Endothelial cell of umbilical vein (primary cell): ENCODE results near the gene HDAC11. TPM values are rescaled to one million over a fixed set of nuclear protein-coding genes. Genes with fewer than 3 reads are reported as not detected.

ENCODE experiments used
- BruUV-seq: library from RNA; stranded (reverse); fragments of 400-500 nt; replicated peaks from 2 replicates; lab custom pipeline; 2021; lab: Mats Ljungman, UMichigan
- CTCF ChIA-PET: fragments of 300-600, 350-600 bp; sonication (Branson Sonifier 250); formaldehyde crosslinking; loops from one replicate; lab custom pipeline; 2021; ENCODE audit warnings: antibody characterized with exemption, inconsistent platforms; lab: Charles Lee
- POLR2A ChIA-PET: fragments of 300-600, 350-600 bp; sonication (Branson Sonifier 250); formaldehyde crosslinking; loops from one replicate; lab custom pipeline; 2021; ENCODE audit warnings: antibody characterized with exemption, inconsistent platforms; lab: Charles Lee
- DNase-seq: peaks from one replicate; pipeline ENCODE4 v3.0.0-alpha.2; 2011; ENCODE audit warnings: low read depth, low spot score
- FAIRE-seq: peaks from 2 replicates; lab custom pipeline; 2011; peaks lifted over from hg19 to GRCh38; lab: Jason Lieb, UNC
- H2AFZ ChIP-seq: 2 replicates; pipeline ENCODE4 v1.6.0; 2012; ENCODE audit warnings: low read depth, low read length, control low read depth, inconsistent platforms
- H3K27ac ChIP-seq: 2 replicates; pipeline ENCODE4 v1.5.1; 2011; ENCODE audit warnings: low read depth, mild to moderate bottlenecking, control low read depth, low read length, moderate library complexity; ENCODE audit not compliant: insufficient read depth
- H3K27me3 ChIP-seq, 2 experiments: 2 replicates each; pipeline versions ENCODE4 v1.6.0 to v1.6.1; 2011; ENCODE audit warnings: low read length in 2 of 2, mixed read lengths in 1 of 2; ENCODE audit not compliant: control insufficient read depth in 2 of 2, insufficient read depth in 2 of 2
- H3K36me3 ChIP-seq, 2 experiments: 2 replicates in 1 of 2; 3 replicates in 1 of 2; pipeline ENCODE4 v1.5.1; 2011; ENCODE audit warnings: low read length in 2 of 2, mild to moderate bottlenecking in 1 of 2, moderate library complexity in 1 of 2; ENCODE audit not compliant: control insufficient read depth in 2 of 2, insufficient read depth in 2 of 2; ENCODE audit errors: extremely low read depth in 1 of 2
- H3K4me1 ChIP-seq: 3 replicates; pipeline ENCODE4 v1.5.1; 2011; ENCODE audit warnings: mild to moderate bottlenecking, low read length; ENCODE audit not compliant: control insufficient read depth, insufficient read depth; ENCODE audit errors: extremely low read depth
- H3K4me2 ChIP-seq: 2 replicates; pipeline ENCODE4 v1.6.1; 2011; ENCODE audit warnings: low read length, control low read depth, mixed read lengths; ENCODE audit not compliant: insufficient read depth
- H3K4me3 ChIP-seq, 3 experiments: fragments of 200-600 bp in 1 of 3; sonication (generic), shearing (Covaris generic) in 1 of 3; replicated peaks in 1 of 3; 2 replicates each; pipeline ENCODE4 v1.5.1; 2011 to 2016; ENCODE audit warnings: control low read depth in 3 of 3, low read length in 3 of 3, mild to moderate bottlenecking in 2 of 3, inconsistent platforms in 1 of 3, low read depth in 1 of 3, moderate library complexity in 1 of 3; ENCODE audit not compliant: insufficient read depth in 1 of 3
- H3K79me2 ChIP-seq: 2 replicates; pipeline ENCODE4 v1.6.0; 2012; ENCODE audit warnings: low read length, inconsistent platforms; ENCODE audit not compliant: control insufficient read depth, insufficient read depth
- H3K9ac ChIP-seq: replicated peaks from 2 replicates; pipeline ENCODE3; 2011; ENCODE audit warnings: low read length, control low read depth; ENCODE audit not compliant: insufficient read depth; ENCODE audit errors: extremely low read depth
- H3K9me1 ChIP-seq: replicated peaks from 3 replicates; pipeline ENCODE4 v1.6.0; 2011; ENCODE audit warnings: mild to moderate bottlenecking, low read length; ENCODE audit not compliant: control insufficient read depth, insufficient read depth; ENCODE audit errors: extremely low read depth
- H3K9me3 ChIP-seq: replicated peaks from 2 replicates; pipeline ENCODE4 v1.5.1; 2012; ENCODE audit warnings: low read length, inconsistent platforms; ENCODE audit not compliant: control insufficient read depth, insufficient read depth
- H4K20me1 ChIP-seq: replicated peaks from 2 replicates; pipeline ENCODE3; 2011; ENCODE audit warnings: mild to moderate bottlenecking, low read length; ENCODE audit not compliant: control insufficient read depth, insufficient read depth; ENCODE audit errors: extremely low read depth
- CTCF ChIP-seq, 2 donors: IDR thresholded peaks; 1 replicate in 1 of 2; 2 replicates in 1 of 2; pipeline ENCODE4 v1.5.1; 2011; ENCODE audit warnings: low read length in 2 of 2, mild to moderate bottlenecking in 2 of 2, moderate library complexity in 2 of 2, control low read depth in 1 of 2, inconsistent platforms in 1 of 2, low read depth in 1 of 2; ENCODE audit not compliant: insufficient read depth in 1 of 2; ENCODE audit errors: extremely low read depth in 1 of 2
- EZH2 ChIP-seq: IDR thresholded peaks from 2 replicates; pipeline ENCODE4 v1.6.1; 2012; ENCODE audit warnings: borderline replicate concordance, low read depth, mild to moderate bottlenecking, moderate library complexity, low read length, inconsistent platforms; ENCODE audit not compliant: severe bottlenecking
- FOS ChIP-seq: IDR thresholded peaks from 2 replicates; pipeline ENCODE4 v1.6.1; 2011; ENCODE audit warnings: mild to moderate bottlenecking, low read length, moderate library complexity, borderline replicate concordance; ENCODE audit not compliant: insufficient read depth
- GATA2 ChIP-seq: IDR thresholded peaks from 2 replicates; pipeline ENCODE4 v1.7.0; 2011; ENCODE audit warnings: low read depth, mild to moderate bottlenecking, moderate library complexity, mixed read lengths, low read length; ENCODE audit not compliant: insufficient read length, insufficient read depth
- JUN ChIP-seq: IDR thresholded peaks from 2 replicates; pipeline ENCODE4 v1.6.1; 2011; ENCODE audit warnings: borderline replicate concordance, low read depth; ENCODE audit not compliant: insufficient read length, insufficient read depth
- MAX ChIP-seq: IDR thresholded peaks from 2 replicates; pipeline ENCODE4 v1.6.1; 2011; ENCODE audit not compliant: insufficient read depth, insufficient read length
- MYC ChIP-seq: IDR thresholded peaks from one replicate; pipeline ENCODE4 v1.6.1; 2011; ENCODE audit warnings: mild to moderate bottlenecking, low read depth, low read length
- POLR2A ChIP-seq: IDR thresholded peaks from 2 replicates; pipeline ENCODE4 v1.6.1; 2012; ENCODE audit warnings: low read depth, mild to moderate bottlenecking, control low read depth, low read length
- POLR2AphosphoS5 ChIP-seq: IDR thresholded peaks from 2 replicates; pipeline ENCODE4 v1.6.1; 2012; ENCODE audit warnings: low read depth, mild to moderate bottlenecking, control low read depth, low read length, moderate library complexity; ENCODE audit not compliant: insufficient read depth
- dilution Hi-C: fragments of 300-500 bp; cut with MboI; formaldehyde crosslinking; loops from one replicate; pipeline ENCODE4 v1.15.0; 2019; ENCODE audit warnings: low sequenced_read_pairs; ENCODE audit not compliant: extremely low pct_ligation_motif_present
- intact Hi-C: fragments of 100-400 bp; cut with micrococcal nuclease; formaldehyde crosslinking; loops from one replicate; pipeline ENCODE4 v1.10.0; 2022
- polyA plus RNA-seq, 4 experiments: library from polyadenylated mRNA; depleted of rRNA in 3 of 4; stranded (reverse) in 3 of 4; unstranded in 1 of 4; fragments of >200 nt; gene quantifications; 2 replicates each; pipeline versions ENCODE4 v1.2.1 to v1.2.3, GENCODE V29; 2011 to 2012; ENCODE audit warnings: missing spikeins in 1 of 4
- total RNA-seq: library from RNA; stranded (reverse); gene quantifications from 2 replicates; pipeline ENCODE4 v1.2.3, GENCODE V29; 2021

Gene HDAC11
- total and polyA plus RNA-seq, 2 donors (not counting 3 experiments of a cell fraction or from before 2014, with no cell fraction given): 6.8 to 8.8 TPM

- CTCF ChIA-PET: interaction anchor here (1.2 kb wide), 1 partner anchor 106 kb away, joined by 3 read pairs; no protein-coding TSS in a partner anchor
- no TSS peak for BruUV-seq
Observed at GRCh38 chr3:13541691-13542090, 61.6 kb downstream of the HDAC11 start.

More at GRCh38 chr3:13541691-13542090, 61.6 kb downstream of the HDAC11 start:
- H3K27me3 ChIP-seq: no peaks in the 10 kb centered on the region
- H3K27ac ChIP-seq: no peak overlapping the region
- no peak overlapping the region for H3K9ac ChIP-seq
- H3K36me3 ChIP-seq: no peaks in the 10 kb centered on the region
- no peak for FAIRE-seq
- POLR2A ChIA-PET: no interaction called here
- intact Hi-C loops: no loop called here
- no peaks in the 10 kb centered on the region for H3K9me3 ChIP-seq
- H2AFZ ChIP-seq: no peak overlapping the region
- H3K4me1 ChIP-seq: no peaks in the 10 kb centered on the region
- H3K79me2 ChIP-seq: no peaks in the 10 kb centered on the region
- no peak for DNase-seq
- no peaks in the 10 kb centered on the region for H3K9me1 ChIP-seq
- H4K20me1 ChIP-seq: no peaks in the 10 kb centered on the region
- no peak for TF ChIP-seq JUN
- no peak for TF ChIP-seq MYC
- TF ChIP-seq POLR2A: no peak
- no peak for TF ChIP-seq GATA2
- TF ChIP-seq POLR2AphosphoS5: no peak
- no peak for TF ChIP-seq FOS
- no peak for TF ChIP-seq CTCF (IDR thresholded peaks at IDR 0.05; ENCODE audit: extremely low read depth in 1 of 2, insufficient read depth in 1 of 2, low read depth in 1 of 2, low read length in 2 of 2)
- no peak for TF ChIP-seq MAX
- no peak for TF ChIP-seq EZH2
- H3K4me2 ChIP-seq: no peak overlapping the region
- dilution Hi-C loops: no loop called here
- no peak overlapping the region for H3K4me3 ChIP-seq
